Small intestine (tissue), 7 donors: ENCODE measurements around the gene UGT1A5. TPM values are rescaled to one million over a fixed set of nuclear protein-coding genes. Genes with fewer than 3 reads are reported as not detected.

ENCODE experiments used
- DNase-seq, 2 donors: peaks; one replicate each; pipeline versions ENCODE4 v3.0.0 to v3.0.0-alpha.2; 2013
- FAIRE-seq: peaks from 2 replicates; lab custom pipeline; 2012; peaks lifted over from hg19 to GRCh38; lab: Jason Lieb, UNC
- H3K27ac ChIP-seq, 3 donors: one replicate each; pipeline ENCODE4 v1.5.1; 2013; ENCODE audit warnings: low read length in 2 of 3, mild to moderate bottlenecking in 2 of 3, control low read depth in 1 of 3, inconsistent platforms in 1 of 3, low read depth in 1 of 3, moderate library complexity in 1 of 3
- H3K27me3 ChIP-seq, 3 donors: one replicate each; pipeline ENCODE4 v1.6.1; 2013; ENCODE audit warnings: low read length in 3 of 3, inconsistent platforms in 1 of 3; ENCODE audit not compliant: control insufficient read depth in 3 of 3, insufficient read depth in 3 of 3
- H3K36me3 ChIP-seq, 3 donors: one replicate each; pipeline ENCODE4 v1.6.1; 2013; ENCODE audit warnings: low read length in 3 of 3, inconsistent platforms in 1 of 3, low read depth in 1 of 3, mild to moderate bottlenecking in 1 of 3, moderate library complexity in 1 of 3; ENCODE audit not compliant: control insufficient read depth in 3 of 3, insufficient read depth in 2 of 3
- H3K4me1 ChIP-seq, 3 donors: one replicate each; pipeline ENCODE4 v1.6.1; 2013; ENCODE audit warnings: low read length in 2 of 3, inconsistent platforms in 1 of 3, low read depth in 1 of 3, mild to moderate bottlenecking in 1 of 3, moderate library complexity in 1 of 3; ENCODE audit not compliant: control insufficient read depth in 3 of 3, insufficient read depth in 2 of 3
- H3K4me3 ChIP-seq, 3 donors: one replicate each; pipeline ENCODE4 v1.5.1; 2013; ENCODE audit warnings: low read length in 3 of 3, control low read depth in 1 of 3, inconsistent platforms in 1 of 3, low read depth in 1 of 3, mild to moderate bottlenecking in 1 of 3, moderate library complexity in 1 of 3
- H3K9me3 ChIP-seq, 2 donors: one replicate each; pipeline ENCODE4 v1.6.1; 2013; ENCODE audit warnings: low read depth in 1 of 2, low read length in 1 of 2; ENCODE audit not compliant: control insufficient read depth in 2 of 2, insufficient read depth in 1 of 2
- WGBS, 3 donors: extraction: QIAGEN DNeasy Blood & Tissue Kit; methylation state at CpG; one replicate each; pipeline ENCODE4 v1.1.7; 2013; 5-methylcytosine and 5-hydroxymethylcytosine counted together
- polyA plus RNA-seq, 4 donors: library from polyadenylated mRNA; stranded (reverse) in 3 of 4; unstranded in 1 of 4; fragments of 200-250 nt in 3 of 4; fragments of 120-200 nt in 1 of 4; gene quantifications; one replicate each; pipeline versions ENCODE4 v1.2.1 to v1.2.3, GENCODE V29; 2013
- donor health status: healthy with polysubstance abuse.
- donor health status: control.
- donor health status: control.
- donor health status: Bipolar disorder and iron deficiency.
- donor health status: healthy.

Gene UGT1A5
- polyA plus RNA-seq, 4 donors, result 0.15 to 15.4 (median 0.48) TPM; not detected in 1

DNA sequence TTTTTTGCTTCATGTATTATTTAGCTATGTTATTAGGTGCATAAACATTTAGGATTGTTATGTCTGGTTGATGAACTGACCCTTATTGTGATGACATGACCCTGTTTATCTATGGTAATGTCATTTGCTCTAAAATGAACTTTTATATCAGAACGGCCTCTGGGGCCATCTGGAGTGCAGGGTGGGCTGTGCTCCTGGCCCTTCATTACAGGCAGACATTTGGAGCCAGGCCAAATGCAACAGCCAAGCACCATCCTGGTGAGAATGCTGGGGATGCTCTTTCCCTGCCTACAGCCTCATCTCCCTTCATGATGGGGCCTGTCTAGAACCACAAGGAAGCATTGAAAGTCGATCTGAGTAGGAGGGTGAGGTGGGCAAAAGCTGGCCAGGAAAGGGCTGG is 103.6 kb downstream of the UGT1A5 start:
- Histone ChIP-seq H3K36me3 (no peaks in the 10 kb centered on the region), H3K9me3 (peaks cover 0 to 2% of the 10 kb centered on the region in 2 donors), H3K4me3 (no peak overlapping the region), H3K4me1 (peaks cover 0 to 23% (median 0%) of the 10 kb centered on the region in 3 donors), H3K27me3 (no peaks in the 10 kb centered on the region), H3K27ac (peak overlapping the region in 1 of 3 donors; percentile 60)
- 60 to 74% (median 61%) methylated on average over 2 of the region's 2 CpGs for WGBS, 3 donors
- FAIRE-seq (no peak), DNase-seq (no peak)

DNA sequence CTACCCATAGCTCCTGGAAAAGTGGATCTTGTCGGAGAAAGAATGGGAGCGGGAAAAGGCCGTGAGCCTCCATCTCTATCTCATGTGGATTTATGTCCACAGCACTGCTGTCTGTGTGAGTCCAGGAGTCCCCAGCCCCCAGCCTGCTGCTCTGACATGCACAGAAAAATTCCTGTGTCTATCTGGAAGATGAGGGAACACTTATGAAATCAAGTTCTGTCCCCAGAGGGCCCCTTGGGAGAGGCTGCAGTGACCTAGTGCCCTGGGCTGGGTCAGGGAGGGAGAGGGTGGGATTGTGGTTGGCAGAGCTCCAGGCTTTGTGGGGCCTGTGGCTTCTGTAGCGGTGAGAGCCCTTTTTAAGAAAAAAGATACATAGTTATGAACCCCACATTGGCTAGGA is 104.1 kb downstream of the UGT1A5 start:
- no peak overlapping the region for H3K4me3 ChIP-seq
- H3K36me3 ChIP-seq, result no peaks in the 10 kb centered on the region
- FAIRE-seq (no peak), DNase-seq (peak in 1 of 2 donors; percentile 71)
- peaks cover 0 to 23% (median 2%) of the 10 kb centered on the region in 3 donors for H3K4me1 ChIP-seq
- peak overlapping the region in 1 of 3 donors; percentile 60 for H3K27ac ChIP-seq
- peaks cover 0 to 2% of the 10 kb centered on the region in 2 donors for H3K9me3 ChIP-seq
- 77 to 78% (median 77%) methylated on average over 4 of the region's 4 CpGs for WGBS, 3 donors
- no peaks in the 10 kb centered on the region for H3K27me3 ChIP-seq

DNA sequence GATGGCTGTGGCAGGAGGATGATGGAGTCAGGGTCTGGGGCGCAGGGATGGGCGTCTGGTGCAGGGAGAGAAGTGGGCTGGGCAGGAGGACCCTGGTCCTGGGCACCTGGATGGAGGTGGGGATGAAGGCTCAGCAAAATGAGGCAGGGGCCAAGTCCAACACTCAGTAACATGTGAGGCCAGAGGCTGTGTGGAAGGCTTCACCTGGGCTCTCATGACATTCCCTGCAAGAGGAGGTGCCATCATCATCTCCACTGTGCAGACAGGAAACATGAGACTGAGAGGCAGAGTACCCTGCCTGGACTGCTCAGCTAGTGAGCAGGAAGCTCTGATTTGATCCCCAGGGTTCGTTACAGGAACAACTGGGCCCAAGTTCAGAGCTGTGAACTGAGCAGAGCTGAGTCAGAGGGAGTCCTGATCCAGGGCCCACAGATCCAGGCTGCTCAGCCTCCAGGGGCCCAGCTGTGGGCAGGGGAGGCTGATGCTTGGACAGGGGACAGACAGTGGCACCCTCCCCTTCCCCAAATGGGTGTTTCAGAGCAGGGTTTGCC is 104.7 kb downstream of the UGT1A5 start:
- DNase-seq (peak; percentile 34 to 50), FAIRE-seq (no peak)
- Histone ChIP-seq H3K9me3 (peaks cover 0 to 2% of the 10 kb centered on the region in 2 donors), H3K36me3 (no peaks in the 10 kb centered on the region), H3K27me3 (no peaks in the 10 kb centered on the region), H3K27ac (peak overlapping the region in 1 of 3 donors; percentile 50), H3K4me1 (peaks cover 0 to 23% (median 2%) of the 10 kb centered on the region in 3 donors), H3K4me3 (no peak overlapping the region)
- WGBS, 3 donors, result 65 to 73% (median 72%) methylated on average over 3 of the region's 3 CpGs

- WGBS, 3 donors, result 67 to 84% (median 68%) methylated on average over 11 of the region's 11 CpGs
- Histone ChIP-seq H3K36me3 (no peaks in the 10 kb centered on the region), H3K27ac (peak overlapping the region in 1 of 3 donors; percentile 50), H3K4me1 (peaks cover 0 to 23% (median 4%) of the 10 kb centered on the region in 3 donors), H3K9me3 (peaks cover 0 to 2% of the 10 kb centered on the region in 2 donors), H3K4me3 (no peak overlapping the region), H3K27me3 (no peaks in the 10 kb centered on the region)
- peak; percentile 34 to 42 for DNase-seq
- FAIRE-seq, result no peak
Measured at GRCh38 chr2:233817995-233818638, 105.4 kb downstream of the UGT1A5 start.

- no peaks in the 10 kb centered on the region for H3K36me3 ChIP-seq
- WGBS, 3 donors, result 75 to 88% (median 83%) methylated on average over 17 of the region's 17 CpGs
- FAIRE-seq, result no peak
- peaks cover 0 to 23% (median 4%) of the 10 kb centered on the region in 3 donors for H3K4me1 ChIP-seq
- no peak for DNase-seq
- peaks cover 0 to 2% of the 10 kb centered on the region in 2 donors for H3K9me3 ChIP-seq
- H3K27ac ChIP-seq, result no peak overlapping the region
- no peak overlapping the region for H3K4me3 ChIP-seq
- no peaks in the 10 kb centered on the region for H3K27me3 ChIP-seq
Measured at GRCh38 chr2:233818639-233819621, 106.2 kb downstream of the UGT1A5 start.

- 77 to 85% (median 84%) methylated on average over 17 to 18 of the region's 18 CpGs for WGBS, 3 donors
- Histone ChIP-seq H3K36me3 (no peaks in the 10 kb centered on the region), H3K27me3 (no peaks in the 10 kb centered on the region), H3K4me3 (no peak overlapping the region), H3K4me1 (peaks cover 0 to 23% (median 4%) of the 10 kb centered on the region in 3 donors), H3K9me3 (peaks cover 0 to 2% of the 10 kb centered on the region in 2 donors), H3K27ac (no peak overlapping the region)
- FAIRE-seq (no peak), DNase-seq (peak in 1 of 2 donors; percentile 25)
Measured at GRCh38 chr2:233819884-233820773, 107.4 kb downstream of the UGT1A5 start.

DNA sequence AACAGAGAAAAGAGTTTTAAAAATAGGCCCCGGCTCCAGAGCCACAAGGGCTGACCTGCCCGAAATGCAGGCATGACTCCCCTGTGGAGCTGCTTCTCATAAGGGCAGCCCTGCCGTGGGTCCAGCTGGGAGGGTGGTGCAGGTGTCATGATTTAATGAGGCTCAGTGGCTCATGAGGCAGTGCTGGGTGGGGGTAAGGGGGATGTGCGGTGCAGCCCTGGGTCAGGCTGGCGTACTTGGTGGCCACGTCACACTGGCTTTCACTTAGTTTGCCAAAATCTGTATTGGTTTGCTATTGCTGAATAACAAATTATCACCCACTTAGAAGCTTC is 108.0 kb downstream of the UGT1A5 start:
- H3K9me3 ChIP-seq, result peaks cover 0 to 2% of the 10 kb centered on the region in 2 donors
- H3K36me3 ChIP-seq, result no peaks in the 10 kb centered on the region
- no peak for DNase-seq
- 83 to 95% (median 89%) methylated on average over 6 of the region's 6 CpGs for WGBS, 3 donors
- FAIRE-seq, result no peak
- H3K27ac ChIP-seq, result no peak overlapping the region
- peaks cover 0 to 23% (median 4%) of the 10 kb centered on the region in 3 donors for H3K4me1 ChIP-seq
- H3K4me3 ChIP-seq, result no peak overlapping the region
- H3K27me3 ChIP-seq, result no peaks in the 10 kb centered on the region
